ENCODE measurements around the gene PKHD1. TPM values are rescaled to one million over a fixed set of nuclear protein-coding genes. Genes with fewer than 3 reads are reported as not detected.

The PKHD1 gene
- total and polyA plus RNA-seq, 2 donors (not counting 1 experiment from before 2014, with no cell fraction given): not detected

GRCh38 chr6:51717477-51717876, 369.9 kb downstream of the PKHD1 start:
- H3K9me3 Mint-ChIP-seq (ENCODE audit: insufficient read depth): no peaks in the 10 kb centered on the region
- ChIA-PET POLR2A (no interaction called here), CTCF (no interaction called here)
- H3K36me3 ChIP-seq (replicated peaks in 1 of 2; ENCODE audit: control extremely low read depth in 1 of 2, control insufficient read depth in 1 of 2, extremely low read depth in 1 of 2, insufficient read depth in 2 of 2, low read length in 1 of 2): no peaks in the 10 kb centered on the region
- H3K79me2 ChIP-seq (ENCODE audit: control insufficient read depth, insufficient read depth, low read length): no peaks in the 10 kb centered on the region
- H3K4me1 Mint-ChIP-seq: no peaks in the 10 kb centered on the region
- no CpG with 5 or more reads among the region's 1 CpG for WGBS (ENCODE audit: insufficient coverage)
- no peaks in the 10 kb centered on the region for H4K20me1 ChIP-seq (ENCODE audit: control insufficient read depth, insufficient read depth, low read length, poor library complexity, severe bottlenecking)
- H3K27me3 ChIP-seq (replicated peaks in 1 of 4; ENCODE audit: control extremely low read depth in 1 of 4, control insufficient read depth in 3 of 4, insufficient read depth in 4 of 4, low read length in 3 of 4): no peaks in the 10 kb centered on the region
- no peaks in the 10 kb centered on the region for H3K4me1 ChIP-seq (ENCODE audit: control insufficient read depth in 2 of 2, insufficient read depth in 2 of 2, low read length in 2 of 2)
- no peak for ATAC-seq (ENCODE audit: low read depth)
- H3K9me3 ChIP-seq (ENCODE audit: control extremely low read depth in 1 of 3, control insufficient read depth in 2 of 3, insufficient read depth in 1 of 3, low read length in 2 of 3): no peaks in the 10 kb centered on the region
- H3K27me3 Mint-ChIP-seq: no peaks in the 10 kb centered on the region
- H3K4me3 ChIP-seq (ENCODE audit: control extremely low read depth in 1 of 5, extremely low read depth in 1 of 5, insufficient read depth in 1 of 5, low read depth in 2 of 5, low read length in 4 of 5): no peak overlapping the region
- H3K27ac Mint-ChIP-seq: no peak overlapping the region
- no peak for TF ChIP-seq EZH2 (IDR thresholded peaks at IDR 0.05; ENCODE audit: borderline replicate concordance, insufficient read depth, low read depth, low read length, poor library complexity, severe bottlenecking)
- no peak for TF ChIP-seq CTCF (IDR thresholded peaks at IDR 0.05)
- H3K4me3 Mint-ChIP-seq: no peak overlapping the region
- no peak overlapping the region for H3K9ac ChIP-seq (ENCODE audit: low read length)
- no peak overlapping the region for H2AFZ ChIP-seq (ENCODE audit: insufficient read depth, low read depth, low read length, poor library complexity, severe bottlenecking)
- H3K27ac ChIP-seq (ENCODE audit: low read length in 2 of 2): no peak overlapping the region
- intact Hi-C loops (cut with micrococcal nuclease): no loop called here
- DNase-seq: no peak
- H3K4me2 ChIP-seq (replicated peaks; ENCODE audit: low read depth, low read length, poor library complexity, severe bottlenecking): no peak overlapping the region

- H3K27ac Mint-ChIP-seq: no peak overlapping the region
- no peak overlapping the region for H3K4me3 Mint-ChIP-seq
- Histone ChIP-seq H4K20me1 (ENCODE audit: control insufficient read depth, insufficient read depth, low read length, poor library complexity, severe bottlenecking) (no peaks in the 10 kb centered on the region), H3K9me3 (ENCODE audit: control extremely low read depth in 1 of 3, control insufficient read depth in 2 of 3, insufficient read depth in 1 of 3, low read length in 2 of 3) (no peaks in the 10 kb centered on the region), H3K27me3 (replicated peaks in 1 of 4; ENCODE audit: control extremely low read depth in 1 of 4, control insufficient read depth in 3 of 4, insufficient read depth in 4 of 4, low read length in 3 of 4) (no peaks in the 10 kb centered on the region), H3K36me3 (replicated peaks in 1 of 2; ENCODE audit: control extremely low read depth in 1 of 2, control insufficient read depth in 1 of 2, extremely low read depth in 1 of 2, insufficient read depth in 2 of 2, low read length in 1 of 2) (no peaks in the 10 kb centered on the region), H3K9ac (ENCODE audit: low read length) (no peak overlapping the region), H2AFZ (ENCODE audit: insufficient read depth, low read depth, low read length, poor library complexity, severe bottlenecking) (no peak overlapping the region), H3K4me1 (ENCODE audit: control insufficient read depth in 2 of 2, insufficient read depth in 2 of 2, low read length in 2 of 2) (no peaks in the 10 kb centered on the region), H3K4me2 (replicated peaks; ENCODE audit: low read depth, low read length, poor library complexity, severe bottlenecking) (no peak overlapping the region), H3K79me2 (ENCODE audit: control insufficient read depth, insufficient read depth, low read length) (no peaks in the 10 kb centered on the region), H3K27ac (ENCODE audit: low read length in 2 of 2) (no peak overlapping the region), H3K4me3 (ENCODE audit: control extremely low read depth in 1 of 5, extremely low read depth in 1 of 5, insufficient read depth in 1 of 5, low read depth in 2 of 5, low read length in 4 of 5) (no peak overlapping the region)
- no peaks in the 10 kb centered on the region for H3K4me1 Mint-ChIP-seq
- intact Hi-C loops (cut with micrococcal nuclease): no loop called here
- DNase-seq: no peak
- H3K9me3 Mint-ChIP-seq (ENCODE audit: insufficient read depth): no peaks in the 10 kb centered on the region
- CTCF ChIA-PET: no interaction called here
- no peak for ATAC-seq (ENCODE audit: low read depth)
- no peaks in the 10 kb centered on the region for H3K27me3 Mint-ChIP-seq
- TF ChIP-seq EZH2 (IDR thresholded peaks at IDR 0.05; ENCODE audit: borderline replicate concordance, insufficient read depth, low read depth, low read length, poor library complexity, severe bottlenecking): no peak
- no peak for TF ChIP-seq CTCF (IDR thresholded peaks at IDR 0.05)
- 60% methylated on average over 1 of the region's 3 CpGs for WGBS (ENCODE audit: insufficient coverage)
- POLR2A ChIA-PET: no interaction called here
Observed at GRCh38 chr6:51711876-51712275, 375.5 kb downstream of the PKHD1 start.

Measured in B cell (primary cell).